Ovary (tissue), 9 donors: ENCODE results near the gene ATP1A4. TPM values are rescaled to one million over a fixed set of nuclear protein-coding genes. Genes with fewer than 3 reads are reported as not detected.

ENCODE experiments used
- DNase-seq, 5 donors: peaks; one replicate each; pipeline ENCODE4 v3.0.0-alpha.2; 2019 to 2020
- H3K27ac ChIP-seq, 2 donors: fragments of 200-600 bp; one replicate each; pipeline versions ENCODE4 v1.5.1 to v1.8.0; 2019 to 2022
- H3K27me3 ChIP-seq: fragments of 200-600 bp; one replicate; pipeline ENCODE4 v1.8.0; 2022
- H3K36me3 ChIP-seq: fragments of 200-600 bp; sonication (generic); one replicate; pipeline ENCODE4 v1.5.1; 2019
- H3K4me1 ChIP-seq: one replicate; pipeline ENCODE4 v1.8.1; 2013; ENCODE audit warnings: mild to moderate bottlenecking, moderate library complexity; ENCODE audit not compliant: insufficient read depth
- H3K4me3 ChIP-seq: fragments of 200-600 bp; sonication (generic); one replicate; pipeline ENCODE4 v1.5.1; 2017
- H3K9me3 ChIP-seq, 2 donors: fragments of 200-600 bp in 1 of 2; sonication (generic) in 1 of 2; one replicate each; pipeline versions ENCODE4 v1.5.1 to v1.8.1; 2013 to 2019; ENCODE audit warnings: mild to moderate bottlenecking in 1 of 2, moderate library complexity in 1 of 2
- CTCF ChIP-seq, 3 donors: fragments of 450-650 bp in 2 of 3; fragments of 200-600 bp in 1 of 3; IDR thresholded peaks; one replicate each; pipeline versions ENCODE4 v1.5.1 to v1.8.0; 2016 to 2022; ENCODE audit warnings: antibody characterized with exemption in 3 of 3, mild to moderate bottlenecking in 1 of 3
- EP300 ChIP-seq: sonication (generic); formaldehyde crosslinking; IDR thresholded peaks from one replicate; pipeline ENCODE4 v1.6.1; 2017; ENCODE audit warnings: antibody characterized with exemption
- POLR2A ChIP-seq: fragments of 450-650 bp; IDR thresholded peaks from one replicate; pipeline ENCODE4 v1.6.1; 2017; ENCODE audit warnings: antibody characterized with exemption, mild to moderate bottlenecking, moderate library complexity
- WGBS, 3 donors: extraction: QIAGEN DNeasy Blood & Tissue Kit in 1 of 3; methylation state at CpG; one replicate each; pipeline versions ENCODE4 v1.1.5 to v1.1.7; 2013 to 2017; 5-methylcytosine and 5-hydroxymethylcytosine counted together
- intact Hi-C, 4 donors: fragments of 100-400 bp; cut with DNase I; formaldehyde crosslinking; loops; one replicate each; pipeline versions ENCODE4 v1.11.0 to v1.15.1; 2022 to 2023
- polyA plus RNA-seq, 2 donors: library from polyadenylated mRNA; stranded (reverse); fragments of 200-250 nt in 1 of 2; fragments of 350-450 nt in 1 of 2; fragmentation: Illumina TruSeq in 1 of 2; extraction: RNeasy Lipid Tissue Mini Kit (QIAGEN cat#74804) in 1 of 2; gene quantifications; one replicate each; pipeline ENCODE4 v1.2.3, GENCODE V29; 2013 to 2014
- total RNA-seq, 7 donors: library from RNA; depleted of rRNA in 2 of 7; stranded (reverse); fragments of >200 nt in 2 of 7; fragmentation: NEBNext Ultra II Directional in 3 of 7; extraction: Animal tissue kit (Norgen Biotek cat#: 25700) in 3 of 7; gene quantifications; one replicate each; pipeline versions ENCODE4 v1.1.0 to v1.2.4, GENCODE V29; 2016 to 2023
- donor health status: DM: no; HTN: no; CAD: no; lungs with moderate emphysema.
- donor health status: DM: no; HTN: no; CAD: no.
- donor health status: Bipolar disorder and iron deficiency.
- donor health status: DM: yes; HTN: yes; CAD: no.
- donor health status: DM: no; HTN: no; CAD: no.
- donor health status: DM: yes; HTN: yes; CAD: no.

Gene ATP1A4
- total and polyA plus RNA-seq, 9 donors, result 0.22 to 0.37 TPM; not detected in 7

GRCh38 chr1:160167056-160167455, 15.7 kb downstream of the ATP1A4 start:
- TF ChIP-seq POLR2A, result no peak
- no peak for TF ChIP-seq EP300
- no peak for TF ChIP-seq CTCF (IDR thresholded peaks at IDR 0.05)
- Histone ChIP-seq H3K36me3 (no peaks in the 10 kb centered on the region), H3K27me3 (no peaks in the 10 kb centered on the region), H3K4me1 (no peaks in the 10 kb centered on the region), H3K27ac (no peak overlapping the region), H3K4me3 (no peak overlapping the region), H3K9me3 (no peaks in the 10 kb centered on the region)
- 79 to 89% (median 84%) methylated on average over 4 of the region's 4 CpGs for WGBS, 3 donors
- intact Hi-C loops, result no loop called here
- DNase-seq, result no peak

DNA sequence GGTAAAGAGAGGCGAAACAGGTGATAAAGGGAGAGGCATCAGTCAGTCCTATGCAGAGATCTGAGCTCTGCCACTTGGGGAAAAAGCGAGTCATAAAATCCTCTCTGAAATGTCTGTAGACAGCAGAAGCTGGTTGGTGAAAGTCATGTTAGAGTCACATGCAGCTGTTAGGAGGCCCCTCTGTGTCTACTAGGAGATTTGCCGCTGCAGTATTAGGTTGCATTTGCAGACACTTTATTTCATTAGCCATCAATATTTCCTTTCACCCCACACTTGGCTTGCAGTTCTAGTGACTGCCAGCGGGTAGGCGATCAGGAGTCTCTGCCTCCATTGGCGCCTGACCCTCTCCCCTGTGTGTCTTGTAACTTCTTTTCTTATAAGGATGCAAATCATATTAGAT, 16.2 kb downstream of the ATP1A4 start:
- Histone ChIP-seq H3K27ac (no peak overlapping the region), H3K27me3 (no peaks in the 10 kb centered on the region), H3K4me1 (no peaks in the 10 kb centered on the region), H3K4me3 (no peak overlapping the region), H3K36me3 (no peaks in the 10 kb centered on the region), H3K9me3 (no peaks in the 10 kb centered on the region)
- TF ChIP-seq POLR2A (no peak), CTCF (IDR thresholded peaks at IDR 0.05) (no peak), EP300 (no peak)
- WGBS, 3 donors, result 90 to 93% (median 92%) methylated on average over 6 of the region's 6 CpGs
- DNase-seq, result no peak
- intact Hi-C loops, result no loop called here

DNA sequence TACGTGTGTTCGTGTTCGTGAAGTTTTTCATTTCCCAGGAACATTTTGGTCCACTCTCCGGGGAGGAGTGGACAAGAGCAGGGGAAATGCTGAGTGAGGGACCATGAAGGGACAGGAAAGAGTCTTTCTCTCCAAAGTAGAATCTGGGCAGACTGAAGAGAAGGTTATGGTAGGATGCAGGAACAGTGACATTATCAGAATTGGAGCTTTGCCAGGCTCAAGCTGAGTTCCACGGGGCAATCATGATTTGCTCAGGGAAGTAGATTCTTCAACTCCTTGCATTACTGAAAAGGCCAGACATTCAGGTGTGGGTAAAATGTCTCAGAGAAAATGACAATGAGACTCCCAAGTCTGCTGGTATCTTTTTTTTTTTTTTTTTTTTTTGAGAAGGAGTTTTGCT, 16.6 kb downstream of the ATP1A4 start:
- H3K36me3 ChIP-seq, result no peaks in the 10 kb centered on the region
- no peak overlapping the region for H3K4me3 ChIP-seq
- no peak overlapping the region for H3K27ac ChIP-seq
- H3K27me3 ChIP-seq, result no peaks in the 10 kb centered on the region
- intact Hi-C loops, result no loop called here
- H3K4me1 ChIP-seq, result no peaks in the 10 kb centered on the region
- WGBS, 3 donors, result 61 to 69% (median 63%) methylated on average over 5 of the region's 5 CpGs
- no peak for TF ChIP-seq POLR2A
- TF ChIP-seq EP300, result no peak
- no peak for TF ChIP-seq CTCF (IDR thresholded peaks at IDR 0.05)
- H3K9me3 ChIP-seq, result no peaks in the 10 kb centered on the region
- no peak for DNase-seq

DNA sequence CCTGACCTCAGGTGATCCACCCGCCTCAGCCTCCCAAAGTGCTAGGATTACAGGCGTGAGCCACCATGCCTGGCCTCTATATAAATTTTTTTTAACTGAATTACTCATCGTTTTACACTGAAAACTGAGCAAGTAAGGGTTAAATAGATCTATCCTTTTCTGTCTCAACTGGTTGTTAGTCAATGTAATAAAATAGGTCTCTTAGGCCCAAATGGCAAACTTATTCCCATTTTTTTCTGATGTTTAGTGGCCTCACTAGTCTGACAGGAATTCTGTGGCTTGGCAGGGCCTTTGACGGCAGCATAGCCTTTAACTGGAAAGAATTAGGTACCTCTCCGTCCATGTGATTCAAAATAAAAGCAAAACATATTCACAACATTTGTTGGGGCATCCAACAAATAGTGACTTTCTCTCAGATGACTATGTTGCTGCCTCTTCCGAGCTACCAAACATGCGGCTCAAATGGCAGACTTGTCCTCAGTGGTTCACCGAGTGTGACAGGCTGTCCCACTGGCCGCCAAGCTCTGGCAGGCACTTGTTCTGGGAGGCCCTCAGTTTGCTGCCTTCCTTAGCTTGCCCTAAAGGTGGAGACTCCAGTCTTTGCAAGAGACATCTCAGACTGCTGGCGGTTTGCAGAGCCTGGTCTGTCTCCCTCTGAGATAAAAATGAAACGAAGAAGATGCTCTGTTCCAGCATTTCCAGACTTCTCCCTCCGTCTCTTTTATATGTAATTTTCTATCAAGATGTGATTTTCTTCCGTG, 17.4 kb downstream of the ATP1A4 start:
- H3K4me1 ChIP-seq, result no peaks in the 10 kb centered on the region
- H3K4me3 ChIP-seq, result no peak overlapping the region
- no peak for TF ChIP-seq POLR2A
- WGBS, 3 donors, result 72 to 79% (median 78%) methylated on average over 13 of the region's 13 CpGs
- DNase-seq, result no peak
- intact Hi-C loops, result no loop called here
- no peaks in the 10 kb centered on the region for H3K27me3 ChIP-seq
- no peaks in the 10 kb centered on the region for H3K36me3 ChIP-seq
- H3K9me3 ChIP-seq, result no peaks in the 10 kb centered on the region
- no peak overlapping the region for H3K27ac ChIP-seq
